GM10847 (cell line): ENCODE results near the gene NEO1.

Source experiments
- POLR2A ChIP-seq: IDR thresholded peaks from 2 replicates; pipeline ENCODE4 v1.6.1; 2011; ENCODE audit not compliant: insufficient read length; ENCODE audit errors: extremely low read depth

NEO1 gene

DNA sequence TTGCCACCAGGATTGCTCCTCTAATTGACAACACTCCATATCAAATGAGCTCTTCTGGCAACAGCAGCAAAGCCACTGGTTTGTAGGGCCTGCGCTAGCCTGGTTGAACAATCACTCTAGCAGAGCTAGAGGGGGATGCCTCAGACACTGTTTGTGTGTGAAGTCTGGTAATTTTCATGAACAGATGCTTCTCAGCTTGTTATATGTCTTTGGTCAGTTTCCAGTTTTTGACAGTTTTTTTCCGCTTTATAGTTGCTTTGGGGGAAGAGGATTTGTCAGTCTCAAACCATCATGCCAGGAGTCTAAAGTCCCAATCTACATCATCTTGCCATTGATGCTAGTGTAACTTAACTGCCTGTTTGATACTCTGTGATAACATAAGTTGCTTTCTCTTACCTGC is 180.5 kb downstream of the NEO1 start:
- no peak for TF ChIP-seq POLR2A

GRCh38 chr15:73233623-73234022 is 181.4 kb downstream of the NEO1 start:
- no peak for TF ChIP-seq POLR2A

DNA sequence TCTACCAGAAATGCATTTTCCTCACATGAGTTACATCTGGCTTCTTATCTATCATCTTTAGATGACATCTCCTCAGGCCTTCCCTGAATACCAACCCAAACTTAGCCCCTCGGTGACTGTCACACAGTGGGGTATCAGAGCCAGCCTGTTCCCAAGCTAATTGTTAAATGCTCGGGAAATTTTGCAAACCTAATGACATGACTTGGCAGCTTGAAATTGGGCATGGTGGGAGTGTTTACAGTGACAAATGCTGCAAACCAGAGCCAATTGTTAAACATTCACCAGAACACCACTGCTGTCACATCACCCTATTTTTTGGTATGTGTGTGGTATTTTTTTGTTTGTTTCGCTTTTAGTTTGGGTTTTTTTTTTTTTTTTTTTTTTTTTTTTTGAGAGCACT is 185.6 kb downstream of the NEO1 start:
- no peak for TF ChIP-seq POLR2A

GRCh38 chr15:73239564-73240215 is 187.4 kb downstream of the NEO1 start:
- TF ChIP-seq POLR2A: no peak

DNA sequence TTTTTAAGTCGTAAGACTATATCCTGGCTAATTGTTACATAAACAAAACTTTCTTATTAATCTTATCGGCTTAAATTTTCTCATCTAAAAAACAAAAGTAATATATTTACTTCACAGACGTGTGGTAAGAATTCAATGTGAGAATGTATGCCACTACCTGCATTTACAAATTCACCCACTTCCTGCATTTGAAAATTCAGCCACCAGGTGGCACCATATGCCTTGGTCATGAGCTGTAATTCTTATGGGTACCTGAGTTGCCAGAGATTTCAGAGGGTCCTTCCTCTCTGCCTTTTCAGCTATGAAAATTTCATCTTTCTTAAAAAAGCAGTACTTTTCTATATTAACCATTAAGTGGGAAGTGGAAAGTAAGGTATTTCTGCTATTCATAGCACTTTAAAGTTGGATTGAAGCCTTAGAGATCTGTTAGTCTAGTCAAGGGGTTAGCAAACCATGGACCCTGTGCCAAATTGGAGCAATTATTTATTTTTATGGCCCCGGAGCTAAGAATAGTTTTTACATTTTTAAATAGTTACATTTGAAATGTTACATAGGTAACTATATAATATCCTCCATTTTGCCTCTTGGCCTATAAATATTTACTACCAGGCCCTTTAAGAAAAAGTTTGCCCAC is 188.7 kb downstream of the NEO1 start:
- TF ChIP-seq POLR2A: no peak

DNA sequence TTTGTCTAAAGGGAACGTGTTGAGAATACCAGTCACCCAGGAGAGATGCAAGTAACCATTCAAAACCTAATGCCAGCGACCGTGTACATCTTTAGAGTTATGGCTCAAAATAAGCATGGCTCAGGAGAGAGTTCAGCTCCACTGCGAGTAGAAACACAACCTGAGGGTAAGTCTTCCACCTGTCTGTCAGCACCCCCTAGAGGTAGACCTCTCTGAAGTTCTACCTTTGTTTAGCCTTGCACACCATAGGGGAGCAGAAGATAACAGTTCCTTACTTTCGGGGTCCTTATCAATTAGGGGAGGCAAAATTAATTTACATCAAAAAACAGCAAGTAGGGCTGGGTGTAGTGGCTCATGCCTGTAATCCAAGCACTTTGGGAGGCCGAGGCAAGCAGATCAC is 192.1 kb downstream of the NEO1 start:
- no peak for TF ChIP-seq POLR2A

DNA sequence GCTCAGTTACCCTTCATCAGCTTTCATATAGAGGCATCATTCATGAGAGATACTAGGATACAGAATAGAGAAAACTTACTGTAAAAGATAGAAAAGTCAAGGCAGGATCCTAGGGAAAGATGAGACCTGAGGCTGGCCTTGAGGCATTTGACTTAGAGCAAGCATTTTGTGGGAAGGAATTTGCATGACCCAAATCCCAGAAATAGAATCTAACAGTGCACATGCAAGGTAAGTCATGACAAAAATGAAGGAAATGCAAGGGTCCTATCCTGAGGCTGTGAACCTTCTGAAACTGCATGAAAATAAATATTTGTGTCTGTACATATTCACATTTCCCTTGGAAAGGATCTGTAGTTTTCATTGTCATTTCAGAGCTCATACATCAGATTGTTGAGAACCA is 194.2 kb downstream of the NEO1 start:
- TF ChIP-seq POLR2A: no peak

DNA sequence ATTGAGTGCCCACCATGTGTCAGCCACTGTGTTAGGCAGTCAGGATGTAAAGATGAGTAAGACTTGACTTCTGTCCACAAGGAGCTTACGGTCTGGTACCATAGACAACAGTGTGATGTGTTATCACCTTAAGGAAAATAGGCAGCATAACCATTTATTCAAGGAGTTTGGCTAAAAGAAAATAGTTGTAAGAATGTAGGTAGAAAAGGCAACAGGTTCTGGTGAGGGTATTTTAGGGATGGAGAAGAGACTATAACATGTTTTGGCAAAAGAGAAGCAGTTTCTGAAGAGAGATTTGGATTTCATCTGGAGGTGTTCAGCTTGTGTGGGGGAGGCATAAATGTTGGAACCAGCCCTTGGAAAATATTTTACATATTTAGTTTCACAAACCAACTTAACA is 194.6 kb downstream of the NEO1 start:
- TF ChIP-seq POLR2A: no peak

DNA sequence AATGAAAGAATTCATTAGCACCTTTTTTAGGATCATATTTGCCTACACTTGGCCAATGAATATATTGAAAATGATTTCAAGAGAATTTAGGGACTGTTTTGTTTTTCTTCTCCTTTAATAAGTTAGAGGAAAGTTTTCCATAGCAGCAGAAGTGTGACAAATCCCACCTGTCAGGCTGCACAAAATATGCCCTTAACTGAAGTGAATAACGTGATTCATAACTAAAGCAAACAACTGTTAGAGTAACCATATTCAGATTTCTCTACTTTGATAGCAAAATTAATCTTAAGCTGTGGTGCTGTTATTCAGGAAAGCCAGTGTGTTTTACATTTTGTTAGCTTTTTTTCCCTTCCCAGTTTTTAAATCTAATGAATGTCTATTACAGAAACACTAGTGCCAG is 195.1 kb downstream of the NEO1 start:
- TF ChIP-seq POLR2A: no peak

DNA sequence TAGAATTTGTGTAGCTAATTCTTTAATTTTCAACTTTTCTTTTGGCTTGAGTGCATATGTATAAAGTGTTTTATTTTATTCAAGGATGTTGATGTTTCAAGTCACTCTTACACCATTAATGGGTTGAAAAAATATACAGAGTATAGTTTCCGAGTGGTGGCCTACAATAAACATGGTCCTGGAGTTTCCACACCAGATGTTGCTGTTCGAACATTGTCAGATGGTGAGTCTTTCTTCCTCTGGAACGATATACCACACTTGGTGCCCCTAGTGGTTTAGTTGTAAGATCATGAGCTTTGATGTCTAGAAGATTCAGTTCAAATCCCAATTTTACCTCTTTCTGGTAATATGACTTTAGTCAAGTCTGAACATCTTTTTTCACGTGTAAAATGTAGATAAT is 197.2 kb downstream of the NEO1 start:
- TF ChIP-seq POLR2A: no peak

- TF ChIP-seq POLR2A: no peak
Observed at GRCh38 chr15:73254598-73254997, 202.3 kb downstream of the NEO1 start.

GRCh38 chr15:73258271-73259108 is 206.2 kb downstream of the NEO1 start:
- no peak for TF ChIP-seq POLR2A

DNA sequence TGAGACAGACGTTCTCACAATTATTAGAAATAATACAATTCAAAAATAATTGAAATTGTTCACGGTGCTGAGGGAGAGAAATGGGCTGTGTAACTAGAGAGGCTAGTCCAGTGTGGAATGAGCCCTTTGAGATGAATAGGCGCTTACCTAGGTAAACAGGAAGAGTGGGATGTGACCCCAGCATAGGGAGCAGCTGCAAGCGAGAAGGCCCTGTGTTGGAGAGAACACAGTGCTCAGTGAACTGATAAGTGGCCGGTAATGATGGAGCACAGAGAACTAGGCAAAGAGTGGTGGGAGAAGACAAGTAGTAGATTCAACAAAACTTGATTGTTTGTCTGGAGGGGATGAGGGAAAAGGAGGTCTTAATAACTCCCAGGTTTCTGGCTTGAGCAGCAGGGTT is 212.6 kb downstream of the NEO1 start:
- no peak for TF ChIP-seq POLR2A

DNA sequence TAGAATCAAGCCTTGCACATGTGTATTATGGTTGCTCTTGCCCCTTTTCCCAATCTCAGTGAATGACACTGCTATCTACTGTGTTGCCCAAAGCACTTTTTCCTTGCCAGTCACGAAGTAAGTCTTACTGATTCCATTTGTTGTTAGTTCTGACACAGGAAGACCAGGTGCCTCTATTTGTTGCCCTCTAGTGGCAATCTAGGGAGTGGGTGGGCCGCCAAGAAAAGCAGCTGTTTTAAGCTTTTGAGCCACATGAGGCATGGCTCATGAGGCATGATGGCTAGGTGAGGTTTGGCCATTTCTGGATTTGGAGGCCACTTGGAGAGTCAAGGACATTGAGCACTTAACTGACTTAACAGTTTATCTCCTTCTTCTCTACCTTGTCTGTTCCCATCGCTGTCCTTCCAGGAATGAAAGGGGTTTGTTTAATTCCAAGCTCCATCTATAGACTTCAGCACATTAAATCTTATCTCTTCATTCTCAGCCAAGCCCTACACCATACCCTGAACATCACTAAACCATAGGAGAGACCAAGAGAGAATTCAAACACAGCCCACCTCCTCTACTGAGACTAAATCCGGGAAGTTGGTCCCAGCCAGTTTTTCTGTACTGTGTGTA is 213.4 kb downstream of the NEO1 start:
- no peak for TF ChIP-seq POLR2A

GRCh38 chr15:73268457-73268856 is 216.2 kb downstream of the NEO1 start:
- no peak for TF ChIP-seq POLR2A
